Kidney capillary endothelial cell (primary cell): Measurements from ENCODE around the gene MAGIX.
A peak's percentile ranks its signal among the peaks of the same experiment; 100 is the strongest.
"Not testable (repeated sequence)": the region's sequence is repeated elsewhere in the genome, so short reads cannot be mapped to it uniquely, and the experiment has no call there.

Experiments used
- DNase-seq: peaks from one replicate; pipeline ENCODE4 v3.0.0-alpha.2; 2018; ENCODE audit warnings: low spot score

Gene MAGIX

DNA sequence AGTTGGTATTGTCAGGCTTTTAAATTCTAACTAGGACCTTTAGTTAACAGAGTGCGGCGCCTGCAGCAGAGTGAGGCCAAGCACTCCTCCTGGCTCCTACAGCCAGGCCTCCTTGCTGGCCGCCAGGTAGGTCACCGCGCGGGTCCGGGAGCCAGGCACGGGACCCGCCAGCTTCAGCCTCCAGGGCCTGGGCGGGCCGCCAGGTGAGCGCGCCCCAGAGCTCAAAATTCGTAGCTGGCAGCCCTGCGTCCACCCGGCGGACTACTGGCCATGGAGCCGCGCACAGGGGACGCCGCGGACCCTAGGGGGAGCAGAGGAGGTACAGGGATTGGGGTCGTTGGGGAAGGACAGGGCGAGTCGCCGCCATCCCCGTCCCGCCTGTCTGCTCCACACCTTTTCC lies at the start of gene MAGIX:
TSS of gene MAGIX (plus strand) at position 139 of the 400 bp plus-strand sequence. CDS start at position 271, 132 bp downstream.
- DNase-seq, result no peak

DNA sequence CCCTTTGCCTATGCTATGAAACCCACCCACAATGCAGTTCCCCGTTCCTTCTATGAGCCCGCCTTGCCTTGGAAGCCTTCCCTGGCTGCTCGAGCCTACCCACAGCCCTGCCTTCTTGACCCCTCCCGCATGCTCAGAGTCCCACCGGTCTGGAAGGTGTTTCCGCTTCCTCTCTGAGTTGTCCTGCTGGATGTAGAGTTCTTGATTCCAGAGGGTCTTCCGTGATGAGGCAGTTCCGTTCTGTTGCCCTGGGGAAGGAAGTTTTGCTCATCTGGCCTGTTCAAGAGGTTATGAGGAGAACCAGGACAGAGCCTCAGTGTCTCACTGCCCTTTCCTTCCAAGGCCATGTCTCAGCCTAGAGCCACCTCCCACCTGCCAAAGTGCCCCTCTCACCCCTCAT lies 46.5 kb upstream of the MAGIX start:
- DNase-seq, result no peak

DNA sequence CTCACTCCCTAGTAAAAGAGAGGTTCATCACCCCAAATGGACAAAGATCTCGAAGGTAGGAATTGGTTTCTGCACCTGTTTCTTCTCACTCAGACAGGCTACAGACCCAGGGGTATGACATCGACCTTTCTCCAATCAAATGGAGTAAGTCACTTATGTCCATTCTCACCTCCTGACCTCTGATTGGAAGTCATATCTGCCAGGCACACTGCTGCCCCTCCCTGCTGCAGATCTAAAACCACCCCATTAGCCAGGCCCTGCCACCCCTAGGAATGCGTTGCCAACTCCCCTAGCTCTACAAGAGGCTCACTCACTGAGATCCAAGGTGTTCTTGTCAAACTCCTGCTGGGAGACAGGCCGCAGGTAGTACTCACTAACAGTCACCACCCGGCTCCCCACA lies 45.8 kb upstream of the MAGIX start:
- no peak for DNase-seq

DNA sequence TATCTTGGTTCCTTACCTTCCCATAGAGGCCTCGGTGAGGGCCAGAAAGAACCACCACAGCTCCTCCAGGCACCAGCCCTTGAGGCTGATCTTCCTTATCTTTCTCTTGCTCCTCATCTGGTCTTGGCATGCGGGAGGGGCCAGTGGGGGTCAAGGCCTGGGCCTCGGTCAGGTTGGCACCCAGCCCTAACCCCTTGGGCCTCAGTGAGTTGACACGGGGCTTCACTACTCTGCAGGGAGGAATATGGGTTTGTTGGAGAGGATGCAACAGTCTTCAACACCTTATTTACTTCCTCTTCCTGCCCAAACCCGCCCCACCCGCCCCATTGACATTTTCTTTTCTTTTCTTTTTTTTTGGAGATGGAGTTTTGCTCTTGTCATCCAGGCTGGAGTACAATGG lies 45.0 kb upstream of the MAGIX start:
- DNase-seq, result no peak

DNA sequence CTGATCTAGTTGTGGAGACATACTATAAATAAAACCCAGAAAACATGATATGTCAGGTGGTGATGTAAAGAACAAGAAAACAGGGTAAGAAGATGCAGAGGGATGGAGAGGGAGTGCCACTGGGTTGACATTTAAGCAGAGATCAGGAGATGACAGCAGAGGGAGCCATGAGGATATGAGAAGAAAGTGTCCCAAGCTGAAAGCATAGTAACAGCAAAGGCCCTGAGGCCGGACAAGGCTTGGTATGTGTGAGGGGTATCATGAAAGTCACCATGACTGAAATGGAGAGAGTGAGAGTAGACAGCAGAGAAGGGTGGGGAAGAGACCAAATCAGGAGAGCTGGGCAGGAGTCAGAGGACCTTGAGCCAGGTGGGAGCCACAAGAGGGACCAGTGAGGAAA lies 42.5 kb upstream of the MAGIX start:
- DNase-seq, result no peak

DNA sequence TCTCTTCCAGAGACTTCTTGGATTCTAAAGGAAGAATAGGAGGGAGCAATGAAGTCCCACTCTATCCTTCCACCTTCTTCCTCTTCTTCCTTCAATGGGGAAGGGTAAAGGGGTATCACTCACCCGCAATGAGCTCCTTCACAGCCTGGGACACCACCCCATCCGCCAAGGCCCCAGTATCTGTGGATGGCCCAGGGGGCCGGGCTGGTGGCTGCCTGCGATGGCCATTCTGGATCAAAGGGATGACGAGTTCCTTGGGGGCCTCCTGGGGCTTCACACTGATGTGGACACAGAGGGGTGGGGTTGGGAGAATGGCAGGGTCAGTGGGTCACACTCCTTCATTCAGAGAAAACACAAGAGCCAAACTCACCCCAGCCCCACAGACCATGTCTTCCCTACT lies 40.1 kb upstream of the MAGIX start:
- DNase-seq, result no peak

DNA sequence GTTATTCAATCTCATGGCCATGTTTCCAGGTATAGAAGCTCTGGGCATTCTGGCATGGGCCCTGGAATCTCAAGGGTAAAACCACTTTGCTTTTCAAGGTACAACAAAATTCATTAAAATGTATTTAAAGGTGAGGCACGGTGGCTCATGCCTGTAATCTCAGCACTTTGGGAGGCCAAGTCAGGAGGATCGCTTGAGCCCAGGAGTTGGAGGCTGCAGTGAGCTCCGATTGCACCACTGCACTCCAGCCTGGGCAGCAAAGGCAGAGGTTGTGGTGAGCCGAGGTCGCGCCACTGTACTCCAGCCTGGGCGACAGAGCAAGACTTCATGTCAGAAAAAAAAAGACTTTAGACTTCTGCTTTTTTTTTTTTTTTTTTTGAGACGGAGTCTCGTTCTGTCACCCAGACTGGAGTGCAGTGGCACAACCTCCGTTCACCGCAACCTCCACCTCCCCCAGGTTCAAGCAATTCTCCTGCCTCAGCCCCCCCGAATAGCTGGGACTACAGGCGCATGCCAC lies 34.8 kb upstream of the MAGIX start:
- not testable (repeated sequence) for DNase-seq

DNA sequence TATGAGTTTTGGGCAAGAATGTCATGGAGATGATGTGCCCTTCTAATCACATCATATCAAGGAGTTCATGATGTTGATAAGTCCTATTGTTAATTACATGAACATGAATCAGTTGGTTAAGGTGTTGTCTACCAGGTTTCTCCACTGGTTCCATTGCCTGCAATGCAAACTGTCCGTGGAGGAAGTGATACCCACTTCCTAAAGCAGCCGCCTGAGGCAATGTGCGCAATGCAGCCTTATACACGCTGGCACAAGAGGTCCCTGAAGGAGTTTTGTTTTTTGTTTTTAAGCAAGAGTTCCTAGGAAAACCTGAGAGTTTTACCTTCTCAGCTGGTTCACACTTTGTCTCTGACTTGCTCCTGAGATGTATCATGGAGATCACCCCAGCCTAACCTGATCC lies 33.1 kb upstream of the MAGIX start:
- DNase-seq, result no peak

DNA sequence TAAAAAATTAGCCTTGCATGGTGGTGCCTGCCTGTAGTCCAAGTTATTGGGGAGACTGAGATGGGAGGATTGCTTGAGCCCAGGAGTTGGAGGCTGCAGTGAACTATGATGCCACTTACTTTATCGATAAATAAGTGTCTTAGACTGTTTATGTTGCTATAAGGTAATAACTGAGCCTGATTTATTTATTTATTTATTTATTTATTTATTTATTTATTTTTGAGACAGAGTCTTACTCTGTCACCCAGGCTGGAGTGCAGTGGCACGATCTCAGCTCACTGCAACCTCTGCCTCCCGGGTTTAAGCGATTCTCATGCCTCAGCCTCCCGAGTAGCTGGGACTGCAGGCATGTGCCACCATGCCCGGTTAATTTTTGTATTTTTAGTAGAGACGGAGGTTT lies 30.3 kb upstream of the MAGIX start:
- not testable (repeated sequence) for DNase-seq

DNA sequence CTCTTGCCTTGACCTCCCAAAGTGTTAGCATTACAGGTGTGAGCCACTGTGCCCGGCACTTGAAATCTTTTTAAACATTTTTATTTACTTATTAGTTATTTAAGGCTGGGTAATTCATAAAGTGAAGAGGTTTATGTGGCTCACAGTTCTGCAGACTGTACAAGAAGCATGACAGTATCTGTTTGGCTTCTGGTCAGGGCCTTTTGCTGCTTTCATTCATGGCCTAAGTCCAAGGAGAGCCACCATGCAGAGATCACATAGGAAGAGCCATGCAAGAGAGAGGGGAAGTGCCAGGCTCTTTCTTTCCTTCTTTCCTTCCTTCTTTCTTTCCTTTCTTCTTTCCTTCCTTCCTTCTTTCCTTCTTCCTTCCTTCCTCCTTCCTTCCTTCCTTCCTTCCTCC lies 28.8 kb upstream of the MAGIX start:
- no peak for DNase-seq

DNA sequence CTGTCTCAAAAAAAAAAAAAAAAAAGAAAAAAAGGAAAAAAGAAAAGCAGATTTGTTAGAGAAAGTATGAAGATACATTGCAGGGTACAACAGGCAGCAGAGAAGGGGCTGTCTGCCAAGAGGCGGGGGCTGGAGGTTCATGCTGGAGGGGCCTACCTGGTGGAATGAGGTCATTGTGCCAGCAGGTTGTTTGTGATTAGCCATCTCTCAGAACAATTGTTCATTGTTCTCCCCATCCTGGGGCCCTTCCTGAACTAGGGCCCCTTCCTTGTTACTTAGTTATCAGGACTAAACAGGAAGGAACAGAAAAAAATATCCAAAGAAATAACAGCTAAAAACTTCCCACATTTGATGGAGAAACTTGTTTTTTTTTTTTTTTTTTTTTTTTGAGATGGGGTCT lies 25.1 kb upstream of the MAGIX start:
- peak; percentile 25 for DNase-seq

DNA sequence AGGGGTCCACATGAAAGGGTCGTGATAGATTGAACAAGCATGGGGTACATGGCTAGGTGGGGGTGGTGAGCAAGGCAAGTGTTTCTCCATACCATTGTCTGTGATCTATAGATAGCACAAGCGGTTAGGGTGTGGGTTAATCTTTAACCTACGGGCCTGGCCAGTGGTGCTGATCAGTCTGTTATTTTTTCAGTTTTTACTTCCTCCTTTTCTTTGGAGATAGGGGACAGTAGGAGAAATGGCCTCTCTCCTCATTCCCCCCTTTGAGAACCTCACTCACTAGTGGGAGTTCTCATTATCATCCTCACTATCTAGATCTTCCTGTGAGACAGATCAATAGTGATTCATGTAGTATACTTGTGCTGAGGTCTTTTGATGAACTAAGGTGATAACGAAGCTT lies 22.8 kb upstream of the MAGIX start:
- no peak for DNase-seq

DNA sequence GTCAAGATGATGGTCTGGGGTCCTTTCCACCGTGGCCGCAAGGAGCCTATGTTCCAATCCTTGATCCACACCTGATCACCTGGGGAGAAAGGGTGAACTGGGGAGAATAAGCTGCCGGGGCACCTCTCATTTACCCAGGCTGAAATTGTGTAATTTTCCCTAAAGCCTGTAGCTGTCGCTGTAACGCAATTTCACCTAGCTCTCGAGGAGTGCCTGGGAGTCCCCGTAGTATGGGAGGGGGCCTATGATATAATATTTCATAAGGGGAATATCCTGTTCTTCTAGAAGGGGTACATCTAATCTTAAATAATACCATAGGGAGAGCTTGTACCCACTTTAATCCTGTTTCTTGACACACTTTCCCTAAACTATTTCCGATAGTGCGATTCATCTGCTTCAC lies 20.3 kb upstream of the MAGIX start:
- not testable (repeated sequence) for DNase-seq

DNA sequence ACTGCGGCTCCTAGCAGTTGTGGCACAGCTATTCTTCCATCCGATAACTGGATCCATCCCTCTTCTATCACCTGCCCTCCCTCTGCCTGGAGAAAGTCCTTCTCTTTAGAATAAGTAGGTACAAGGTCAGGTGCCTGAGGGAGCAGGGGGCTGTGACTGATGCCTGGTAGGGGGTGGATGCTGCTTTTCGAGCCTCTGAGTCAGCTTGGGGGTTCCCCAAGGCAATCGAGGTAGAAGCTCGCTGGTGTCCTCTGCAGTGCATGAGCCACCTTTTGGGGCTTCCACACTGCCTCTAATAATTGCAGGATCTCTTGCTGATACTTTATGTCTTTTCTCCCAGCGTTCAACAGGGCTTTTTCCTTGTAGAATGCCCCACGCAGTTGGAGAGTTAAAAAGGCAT lies 19.4 kb upstream of the MAGIX start:
- DNase-seq, result not testable (repeated sequence)

DNA sequence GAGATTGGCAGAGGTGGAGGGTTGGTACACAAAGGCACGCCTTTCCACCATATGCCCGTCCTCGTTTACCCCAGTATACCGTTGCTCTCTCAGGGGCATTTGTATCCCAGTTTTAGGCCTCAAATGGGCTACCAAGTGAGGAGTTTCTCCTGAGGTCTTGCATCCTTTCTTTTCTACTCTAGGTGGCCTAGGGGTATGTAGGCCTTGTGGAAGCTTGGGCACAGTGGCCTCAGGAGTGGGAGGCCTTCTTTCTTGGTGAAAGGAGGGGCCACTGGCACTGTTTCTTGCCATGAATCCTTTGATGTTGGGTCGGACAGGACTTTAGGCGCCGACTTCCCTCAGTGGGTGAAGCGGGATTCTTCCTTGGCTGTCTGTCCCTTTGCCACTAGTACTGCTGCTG lies 15.3 kb upstream of the MAGIX start:
- DNase-seq, result no peak

DNA sequence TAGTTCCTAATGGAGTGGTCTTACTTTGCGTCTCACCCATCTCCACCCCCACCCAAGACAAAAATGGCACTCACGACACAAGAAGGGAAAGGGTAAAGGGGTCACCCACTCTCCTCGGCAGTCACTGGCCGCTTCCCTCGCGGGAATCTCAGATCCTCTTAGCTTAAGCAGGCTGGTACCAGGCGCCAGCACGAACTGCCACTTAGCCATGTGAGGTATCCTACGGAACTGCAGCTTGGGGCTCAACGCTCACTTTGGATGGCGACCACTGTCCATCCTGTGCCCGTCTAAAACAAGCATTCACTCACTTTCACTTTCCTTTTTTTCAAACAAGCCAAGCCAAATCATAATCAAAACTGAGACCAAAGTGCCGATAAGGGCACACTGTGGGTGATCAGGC lies 14.6 kb upstream of the MAGIX start:
- no peak for DNase-seq

DNA sequence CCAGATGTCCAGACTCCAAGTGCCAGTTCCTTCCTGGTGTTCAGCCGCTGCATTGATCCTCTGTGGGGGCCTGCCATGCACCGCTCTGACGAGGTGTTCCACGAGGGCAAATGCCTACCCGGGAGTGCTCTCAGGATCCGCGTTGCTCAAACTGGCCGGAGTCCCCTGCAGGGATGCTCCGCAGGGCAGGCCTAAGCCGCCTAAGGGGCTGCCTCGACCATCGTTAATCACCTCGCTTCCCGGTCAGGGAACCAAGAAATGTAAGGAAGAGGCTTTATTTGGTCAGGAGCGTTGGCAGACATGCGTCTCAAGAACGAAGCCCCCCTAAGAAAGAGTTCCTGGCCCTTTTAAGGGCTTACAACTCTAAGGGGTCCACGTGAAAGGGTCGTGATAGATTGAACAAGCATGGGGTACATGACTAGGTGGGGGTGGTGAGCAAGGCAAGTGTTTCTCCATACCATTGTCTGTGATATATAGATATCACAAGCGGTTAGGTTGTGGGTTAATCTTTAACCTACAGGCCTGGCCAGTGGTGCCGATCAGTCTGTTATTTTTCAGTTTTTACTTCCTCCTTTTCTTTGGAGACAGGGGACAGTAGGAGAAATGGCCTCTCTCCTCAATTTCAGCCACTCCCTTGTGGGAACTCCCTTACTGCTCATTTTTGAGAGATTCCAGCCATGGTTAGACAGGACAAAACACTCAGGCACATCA lies 14.0 kb upstream of the MAGIX start:
- not testable (repeated sequence) for DNase-seq

DNA sequence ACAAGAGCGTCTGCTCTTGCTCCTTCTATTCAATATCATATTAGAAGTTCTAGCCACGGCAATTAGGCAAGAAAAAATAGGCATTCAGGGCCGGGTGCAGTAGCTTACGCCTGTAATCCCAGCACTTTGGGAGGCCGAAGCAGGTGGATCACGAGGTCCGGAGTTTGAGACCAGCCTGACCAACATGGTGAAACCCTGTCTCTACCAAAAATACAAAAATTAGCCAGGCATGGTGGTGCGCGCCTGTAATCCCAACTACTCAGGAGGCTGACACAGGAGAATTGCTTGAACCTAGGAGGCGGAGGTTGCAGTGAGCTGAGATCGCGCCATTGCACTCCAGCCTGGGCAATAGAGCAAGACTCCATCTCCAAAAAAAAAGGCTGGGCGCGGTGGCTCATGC lies 13.3 kb upstream of the MAGIX start:
- not testable (repeated sequence) for DNase-seq

DNA sequence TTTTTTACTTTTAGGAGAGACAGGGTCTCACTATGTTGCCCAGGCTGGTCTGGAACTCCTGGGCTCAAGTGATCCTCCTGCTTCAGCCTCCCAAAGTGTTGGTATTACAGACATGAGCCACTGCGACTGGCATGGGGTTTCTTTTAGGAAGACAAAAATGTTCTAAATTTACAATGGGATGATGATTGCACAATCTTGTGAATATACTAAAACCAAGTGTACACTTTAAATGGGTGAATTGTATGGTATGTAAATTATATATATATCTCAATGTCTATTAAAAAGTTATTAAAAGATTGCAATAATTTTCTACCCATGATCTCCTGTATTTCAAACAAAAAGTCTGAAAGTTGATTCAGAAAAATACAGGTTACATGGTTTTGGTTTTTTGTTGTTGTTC lies 9.1 kb upstream of the MAGIX start:
- no peak for DNase-seq

DNA sequence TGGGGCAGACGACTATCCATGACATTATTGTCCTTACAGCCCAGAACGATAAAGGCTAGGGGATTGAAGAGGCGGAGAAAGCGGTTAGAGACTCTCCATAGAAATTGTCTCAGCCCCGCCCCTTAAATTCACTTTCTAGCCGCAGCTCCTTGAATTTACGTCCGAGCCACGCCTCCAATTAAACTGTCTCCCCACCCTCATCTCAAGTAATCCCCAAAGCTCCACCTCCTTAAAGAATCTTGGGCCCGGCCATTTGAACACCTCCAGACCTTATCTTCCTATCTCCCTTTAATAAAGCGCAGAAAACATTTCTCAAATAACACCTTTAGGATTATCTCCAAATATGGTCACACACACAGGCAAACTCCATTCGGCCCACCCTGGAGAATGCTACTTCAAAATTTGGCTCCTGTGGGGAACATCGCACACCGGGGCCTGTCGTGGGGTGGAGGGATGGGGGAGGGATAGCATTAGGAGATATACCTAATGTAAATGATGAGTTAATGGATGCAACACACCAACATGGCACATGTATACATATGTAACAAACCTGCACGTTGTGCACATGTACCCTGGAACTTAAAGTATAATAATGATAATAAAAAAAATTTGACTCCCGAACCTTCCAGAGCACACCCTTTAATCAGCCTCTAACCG lies 7.2 kb upstream of the MAGIX start:
- no peak for DNase-seq

DNA sequence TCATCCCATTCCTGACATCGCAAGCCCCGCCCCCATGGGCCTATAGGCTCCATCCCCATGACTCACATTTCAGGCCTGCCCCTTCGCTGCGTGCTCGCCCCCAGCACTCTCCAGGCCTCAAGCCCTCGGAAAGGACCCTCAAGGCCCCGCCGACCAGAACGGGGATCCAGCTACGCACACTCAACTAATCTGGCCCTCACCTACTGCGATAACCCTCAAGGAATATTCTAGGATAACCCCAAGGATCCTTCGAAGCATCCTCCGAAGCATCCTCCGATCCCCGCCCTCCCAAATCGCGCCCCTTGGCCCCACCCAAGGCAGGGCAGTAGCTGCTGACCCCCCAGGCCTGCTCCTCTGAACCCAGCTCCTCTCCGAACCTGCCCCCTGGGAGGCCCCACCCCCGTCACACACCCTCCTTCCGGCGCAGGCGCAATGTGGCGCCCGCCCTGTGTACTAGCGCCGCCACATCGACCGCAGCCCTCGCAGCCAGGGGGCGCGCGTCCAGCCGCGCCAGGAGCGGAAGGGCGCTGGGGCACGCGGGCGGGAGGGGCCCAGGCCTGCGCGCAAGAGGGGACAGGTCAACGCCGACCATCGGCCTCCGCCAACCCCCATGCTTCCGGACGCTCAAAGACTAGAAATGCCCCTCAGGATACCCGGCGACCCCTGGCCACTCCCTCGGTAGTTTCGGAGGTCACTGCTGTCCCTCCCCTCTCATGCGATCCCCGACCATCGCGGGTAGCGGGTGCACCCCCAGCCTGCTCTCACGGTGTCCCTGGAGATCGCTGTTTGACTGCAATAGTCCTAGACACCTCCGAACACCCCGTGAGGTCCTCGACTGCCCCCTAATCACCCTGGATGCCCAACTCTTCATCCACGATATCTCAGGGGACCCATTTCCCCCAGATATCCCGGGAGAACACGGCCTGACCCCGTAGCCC lies 6.4 kb upstream of the MAGIX start:
- peak; percentile 70 for DNase-seq

DNA sequence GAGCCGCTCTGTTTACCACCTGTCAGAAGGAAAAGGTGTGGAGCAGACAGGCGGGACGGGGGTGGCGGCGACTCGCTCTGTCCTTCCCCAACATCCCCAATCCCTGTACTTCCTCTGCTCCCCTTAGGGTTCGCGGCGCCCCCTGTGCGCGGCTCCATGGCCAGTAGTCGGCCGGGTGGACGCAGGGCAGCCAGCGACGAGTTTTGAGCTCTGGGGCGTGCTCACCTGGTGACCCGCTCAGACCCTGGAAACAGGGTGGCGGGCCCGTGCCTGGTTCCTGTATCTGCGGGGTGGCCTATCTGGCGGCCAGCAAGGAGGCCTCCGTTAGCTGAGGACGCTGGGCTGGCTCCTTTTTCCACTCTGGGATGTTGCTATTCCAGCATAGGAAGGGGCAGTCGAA lies 5.4 kb upstream of the MAGIX start:
- DNase-seq, result no peak

DNA sequence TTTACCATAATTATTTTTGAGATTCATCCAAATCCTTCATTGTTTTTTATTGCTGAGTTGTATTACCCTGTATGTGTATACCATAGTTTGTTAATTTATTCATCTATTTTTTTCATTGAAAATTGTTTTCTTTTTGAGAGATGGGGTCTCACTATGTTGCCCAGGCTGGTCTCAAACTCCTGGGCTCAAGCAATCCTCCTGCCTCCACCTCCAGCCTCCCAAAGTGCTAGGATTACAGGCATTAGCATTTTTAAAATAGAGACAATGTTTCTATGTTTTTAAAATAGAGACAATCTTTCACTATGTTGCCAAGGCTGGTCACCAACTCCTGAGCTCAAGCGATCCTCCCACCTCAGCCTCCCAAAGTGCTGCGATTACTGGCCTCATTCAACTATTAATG lies 1.6 kb upstream of the MAGIX start:
- DNase-seq, result no peak
